Coronary artery (tissue), 2 donors: Measurements from ENCODE around the gene NIPAL3.
"Not testable (repeated sequence)": the region's sequence is repeated elsewhere in the genome, so short reads cannot be mapped to it uniquely, and the experiment has no call there.

Source experiments
- DNase-seq: peaks from one replicate; pipeline ENCODE4 v3.0.0-alpha.2; 2017; ENCODE audit warnings: low spot score
- H3K27ac ChIP-seq, 2 donors: fragments of 200-600 bp; sonication (generic); one replicate each; pipeline ENCODE4 v1.5.1; 2016 to 2019
- H3K4me3 ChIP-seq: fragments of 200-600 bp; sonication (generic); 2 replicates; pipeline ENCODE4 v1.5.1; 2016; ENCODE audit warnings: mild to moderate bottlenecking, moderate library complexity
- TF ChIP-seq, protein P1 (sequence below): fragments of 200-600 bp; sonication (generic); IDR thresholded peaks from one replicate; pipeline ENCODE4 v1.5.1; 2019; ENCODE audit warnings: antibody characterized with exemption

The NIPAL3 gene

DNA sequence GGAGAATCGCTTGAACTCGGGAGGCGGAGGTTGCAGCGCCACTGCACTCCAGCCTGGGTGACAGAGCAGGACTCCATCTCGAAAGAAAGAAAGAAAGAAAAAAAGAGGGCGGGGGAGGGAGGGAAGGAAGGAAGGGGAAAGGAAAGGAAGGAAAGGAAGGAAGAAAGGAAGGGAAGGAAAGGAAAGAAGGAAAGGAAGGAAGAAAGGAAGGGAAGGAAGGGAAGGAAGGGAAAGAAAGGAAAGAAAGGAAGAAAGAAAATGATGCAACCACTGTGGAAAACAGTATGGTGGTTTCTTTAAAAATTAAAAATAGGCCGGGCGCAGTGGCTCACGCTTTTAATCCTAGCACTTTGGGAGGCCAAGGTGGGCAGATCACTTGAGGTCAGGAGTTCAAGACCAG, 71.9 kb downstream of the NIPAL3 start:
- TF ChIP-seq, protein P1, sequence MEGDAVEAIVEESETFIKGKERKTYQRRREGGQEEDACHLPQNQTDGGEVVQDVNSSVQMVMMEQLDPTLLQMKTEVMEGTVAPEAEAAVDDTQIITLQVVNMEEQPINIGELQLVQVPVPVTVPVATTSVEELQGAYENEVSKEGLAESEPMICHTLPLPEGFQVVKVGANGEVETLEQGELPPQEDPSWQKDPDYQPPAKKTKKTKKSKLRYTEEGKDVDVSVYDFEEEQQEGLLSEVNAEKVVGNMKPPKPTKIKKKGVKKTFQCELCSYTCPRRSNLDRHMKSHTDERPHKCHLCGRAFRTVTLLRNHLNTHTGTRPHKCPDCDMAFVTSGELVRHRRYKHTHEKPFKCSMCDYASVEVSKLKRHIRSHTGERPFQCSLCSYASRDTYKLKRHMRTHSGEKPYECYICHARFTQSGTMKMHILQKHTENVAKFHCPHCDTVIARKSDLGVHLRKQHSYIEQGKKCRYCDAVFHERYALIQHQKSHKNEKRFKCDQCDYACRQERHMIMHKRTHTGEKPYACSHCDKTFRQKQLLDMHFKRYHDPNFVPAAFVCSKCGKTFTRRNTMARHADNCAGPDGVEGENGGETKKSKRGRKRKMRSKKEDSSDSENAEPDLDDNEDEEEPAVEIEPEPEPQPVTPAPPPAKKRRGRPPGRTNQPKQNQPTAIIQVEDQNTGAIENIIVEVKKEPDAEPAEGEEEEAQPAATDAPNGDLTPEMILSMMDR: no peak
- DNase-seq: no peak
- Histone ChIP-seq H3K27ac (no peak overlapping the region), H3K4me3 (no peak overlapping the region)

DNA sequence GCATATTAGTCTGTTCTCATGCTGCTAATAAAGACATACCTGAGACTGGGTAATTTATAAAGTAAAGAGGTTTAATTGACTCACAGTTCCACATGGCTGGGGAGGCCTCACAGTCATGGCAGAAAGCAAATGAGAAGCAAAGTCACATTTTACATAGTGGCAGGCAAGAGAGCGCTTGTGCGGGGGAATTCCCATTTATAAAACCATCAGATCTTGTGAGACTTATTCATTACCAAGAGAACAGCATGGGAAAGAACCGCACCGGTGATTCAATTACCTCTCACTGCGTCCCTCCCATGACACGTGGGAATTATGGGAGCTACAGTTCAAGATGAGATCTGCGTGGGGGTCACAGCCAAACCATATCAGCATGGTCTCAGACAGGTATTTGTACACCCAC, 72.6 kb downstream of the NIPAL3 start:
- not testable (repeated sequence) for H3K27ac ChIP-seq, DNase-seq, H3K4me3 ChIP-seq

- TF ChIP-seq, protein P1: no peak
- Histone ChIP-seq H3K27ac (no peak overlapping the region), H3K4me3 (no peak overlapping the region)
- no peak for DNase-seq
These were observed 74.1 kb downstream of the NIPAL3 start for GRCh38 chr1:24489674-24490073.

GRCh38 chr1:24490101-24490781, 74.6 kb downstream of the NIPAL3 start:
- H3K4me3 ChIP-seq: no peak overlapping the region
- no peak overlapping the region for H3K27ac ChIP-seq
- TF ChIP-seq, protein P1: no peak
- no peak for DNase-seq

GRCh38 chr1:24491577-24492360, 76.2 kb downstream of the NIPAL3 start:
- Histone ChIP-seq H3K27ac (no peak overlapping the region), H3K4me3 (no peak overlapping the region)
- no peak for DNase-seq
- TF ChIP-seq, protein P1: no peak

DNA sequence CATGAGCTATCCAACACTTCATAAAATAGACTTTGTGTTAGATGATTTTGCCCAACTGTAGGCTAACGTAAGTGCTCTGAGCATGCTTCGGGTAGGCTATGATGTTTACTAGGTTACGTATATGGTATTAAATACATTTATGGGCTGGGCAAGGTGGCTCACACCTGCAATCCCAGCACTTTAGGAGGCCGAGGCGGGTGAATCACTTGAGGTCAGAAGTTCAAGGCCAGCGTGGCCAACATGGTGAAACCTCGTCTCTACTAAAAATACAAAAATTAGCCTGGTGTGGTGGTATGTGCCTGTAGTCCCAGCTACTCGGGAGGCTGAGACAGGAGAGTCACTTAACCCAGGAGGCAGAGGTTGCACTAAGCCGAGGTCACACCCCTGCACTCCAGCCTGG, 77.3 kb downstream of the NIPAL3 start:
- H3K27ac ChIP-seq, DNase-seq, H3K4me3 ChIP-seq: not testable (repeated sequence)

DNA sequence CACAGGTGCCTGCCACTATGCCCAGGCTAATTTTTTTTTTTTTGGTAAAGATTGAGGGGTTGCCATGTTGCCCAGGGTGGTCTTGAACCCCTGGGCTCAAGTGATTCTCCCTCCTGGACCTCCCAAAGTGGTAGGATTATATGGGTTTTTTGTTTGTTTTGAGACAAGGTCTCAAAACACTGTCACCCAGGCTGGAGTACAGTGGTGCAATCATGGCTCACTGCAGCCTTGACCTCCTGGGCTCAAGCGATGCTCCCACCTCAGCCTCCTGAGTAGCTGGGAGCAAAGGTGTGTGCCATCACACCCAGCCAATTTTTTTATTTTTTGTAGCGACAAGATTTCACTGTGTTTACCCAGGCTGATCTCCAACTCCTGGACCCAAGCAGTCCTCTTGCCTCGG, 78.2 kb downstream of the NIPAL3 start:
- Histone ChIP-seq H3K4me3 (no peak overlapping the region), H3K27ac (no peak overlapping the region)
- no peak for DNase-seq
- TF ChIP-seq, protein P1: no peak

GRCh38 chr1:24498589-24498988, 83.0 kb downstream of the NIPAL3 start:
- no peak for DNase-seq

More at GRCh38 chr1:24498589-24498988, 83.0 kb downstream of the NIPAL3 start:
- TF ChIP-seq, protein P1: no peak
- no peak overlapping the region for H3K27ac ChIP-seq
- H3K4me3 ChIP-seq: no peak overlapping the region
